DMS53 treated with DMSO at 0.1 percent for 48 hours (cell line): ENCODE data around the gene USP6NL.
A peak's percentile ranks its signal among the peaks of the same experiment; 100 is the strongest.
"Not testable (repeated sequence)": the region's sequence is repeated elsewhere in the genome, so short reads cannot be mapped to it uniquely, and the experiment has no call there.

Source experiments
- DNase-seq: peaks from one replicate; lab custom pipeline; 2025; ENCODE audit not compliant: unreplicated experiment; lab: John Stamatoyannopoulos, UW

Gene USP6NL

DNA sequence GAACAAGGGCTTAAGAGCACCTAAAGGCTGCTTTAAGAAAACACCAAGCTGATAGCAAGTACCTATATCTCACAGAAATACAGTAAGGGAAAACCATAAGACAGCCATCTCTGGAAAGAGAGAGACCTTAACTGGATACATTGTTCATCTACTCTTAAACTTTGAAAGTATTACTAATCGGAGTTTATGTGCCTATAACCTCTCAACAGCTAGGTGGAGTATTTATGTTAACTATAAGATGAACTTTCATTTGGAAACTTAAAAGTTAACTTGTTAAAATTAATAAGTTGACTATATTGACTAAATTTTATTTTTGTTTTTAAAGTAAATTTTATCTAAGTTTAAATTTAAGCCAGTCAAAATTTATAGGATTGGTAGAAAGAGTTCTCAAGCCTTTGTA lies 90.6 kb downstream of the USP6NL start:
- DNase-seq, result no peak

DNA sequence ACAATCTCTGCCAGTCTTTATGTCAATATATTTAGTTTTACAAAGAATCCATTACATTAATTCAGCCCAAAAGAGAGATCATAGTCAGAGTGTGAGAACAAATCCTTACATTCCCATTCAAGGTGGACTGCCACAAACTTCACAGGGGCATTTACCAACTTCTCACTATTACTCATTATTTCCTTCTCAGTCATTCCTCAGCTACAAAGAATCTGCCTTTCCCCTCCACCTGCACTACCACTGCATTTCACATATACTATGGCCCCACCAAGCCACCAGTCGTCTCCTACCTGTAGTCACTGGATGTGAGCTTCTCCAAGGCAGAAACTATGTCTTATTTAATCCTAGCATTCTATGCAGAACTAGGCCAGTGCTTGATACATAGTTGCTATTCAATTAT lies 94.3 kb downstream of the USP6NL start:
- no peak for DNase-seq

DNA sequence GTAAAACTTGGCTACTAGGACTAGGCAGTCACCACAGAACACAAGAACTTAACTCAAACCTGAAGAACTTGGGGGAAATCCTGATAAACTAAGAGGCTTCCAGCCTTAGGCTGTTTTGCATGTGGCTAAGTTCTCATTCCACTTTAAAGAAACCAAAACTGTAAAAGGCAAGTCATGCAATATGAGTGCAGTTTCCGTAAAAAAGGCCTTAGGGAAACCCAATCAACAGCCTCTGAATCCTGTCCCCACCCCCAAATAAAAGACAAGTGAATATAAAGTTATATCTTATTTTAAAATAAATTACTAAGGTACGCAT lies 95.1 kb downstream of the USP6NL start:
- DNase-seq, result no peak

DNA sequence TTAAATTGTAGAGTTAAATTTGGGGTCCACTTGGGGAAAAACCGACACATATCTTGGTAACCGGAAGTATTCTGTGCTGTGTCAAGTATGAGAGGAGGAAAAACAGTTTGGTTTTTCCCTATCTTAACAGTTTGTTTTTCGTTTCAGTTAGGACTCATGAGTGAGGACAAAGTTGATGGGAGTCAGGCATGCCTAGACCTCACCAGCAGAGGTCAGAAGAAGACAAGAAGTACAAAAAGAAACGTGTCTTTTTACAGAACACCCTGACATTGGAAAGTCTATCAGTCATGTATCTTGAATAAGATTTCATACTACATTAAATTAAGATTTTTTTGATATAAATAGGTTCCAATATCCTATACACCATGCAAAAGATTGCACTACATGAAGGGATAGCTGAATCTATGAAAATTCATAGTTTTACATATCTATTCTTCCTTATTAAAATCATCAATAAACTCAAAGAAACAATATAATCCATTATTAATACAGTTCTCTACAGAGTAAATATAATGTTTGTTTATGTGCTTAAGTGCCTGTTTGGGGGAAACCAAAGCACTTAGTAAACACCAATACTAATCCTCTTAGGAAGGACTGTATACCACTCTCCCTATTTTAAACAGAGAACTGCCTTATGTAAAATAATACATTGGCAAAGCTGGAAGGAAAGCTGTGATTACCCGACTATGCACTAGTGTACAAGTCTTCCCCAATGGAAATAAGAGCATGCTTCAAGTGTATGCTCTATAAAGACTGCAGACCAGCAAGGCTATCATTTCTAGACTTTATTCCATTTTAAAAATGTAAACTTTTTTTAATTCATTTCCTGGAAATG lies 95.6 kb downstream of the USP6NL start:
- peak; percentile 75 for DNase-seq

DNA sequence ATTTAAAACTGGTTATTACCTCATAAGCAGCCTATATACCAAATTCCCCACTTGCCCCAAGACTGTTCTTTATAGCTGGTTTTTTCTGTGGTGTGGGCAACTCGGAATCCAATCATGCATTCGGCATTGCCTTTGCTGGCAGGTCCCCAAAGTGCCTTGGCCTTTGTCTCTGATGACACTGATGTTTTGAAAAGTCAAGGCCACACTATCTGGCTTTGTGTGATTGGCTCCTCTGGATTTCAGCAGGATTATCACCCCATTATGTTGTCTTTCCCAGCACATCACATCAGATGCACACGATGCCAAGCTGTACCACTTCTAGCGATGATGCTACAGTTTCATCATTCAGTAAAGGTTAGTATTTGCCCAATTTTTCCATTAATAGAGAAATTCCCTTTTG lies 97.7 kb downstream of the USP6NL start:
- DNase-seq, result no peak

DNA sequence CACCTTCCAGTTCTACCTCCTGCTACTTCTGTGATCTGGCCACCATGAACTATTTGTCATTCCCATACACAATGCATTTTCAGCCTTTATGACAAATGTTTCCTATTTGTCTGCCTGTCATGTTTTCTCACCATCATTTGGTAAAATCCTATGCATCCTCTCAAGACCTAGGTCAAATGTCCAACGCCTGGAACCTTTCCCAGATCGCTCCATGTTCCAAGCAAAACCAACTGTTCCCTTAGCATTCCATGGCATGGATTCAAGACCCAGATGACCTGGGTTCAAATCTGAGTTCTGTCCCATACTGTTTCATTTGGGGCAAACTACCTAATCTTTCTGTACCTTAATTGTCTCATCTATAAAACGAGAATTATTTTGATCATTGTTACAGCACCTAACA lies 98.9 kb downstream of the USP6NL start:
- DNase-seq, result no peak

DNA sequence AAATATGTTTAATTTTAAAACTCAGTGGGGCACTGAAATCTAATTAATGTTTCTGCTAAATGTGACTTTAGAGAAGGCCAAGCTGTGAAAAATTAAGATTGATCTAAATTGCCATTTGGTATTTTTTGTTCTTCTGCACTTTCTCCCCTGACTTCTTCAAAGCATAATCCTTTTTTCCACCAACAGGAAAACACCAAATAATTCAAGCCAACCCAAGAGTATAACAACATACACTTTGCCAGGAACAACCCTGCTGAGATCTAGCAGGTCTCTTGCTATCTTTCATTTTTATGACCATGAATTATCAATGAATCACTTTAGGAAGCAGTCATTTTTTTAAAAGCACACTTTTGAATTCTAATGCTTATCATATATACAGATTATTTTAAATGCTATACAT lies 100.1 kb downstream of the USP6NL start:
- no peak for DNase-seq

DNA sequence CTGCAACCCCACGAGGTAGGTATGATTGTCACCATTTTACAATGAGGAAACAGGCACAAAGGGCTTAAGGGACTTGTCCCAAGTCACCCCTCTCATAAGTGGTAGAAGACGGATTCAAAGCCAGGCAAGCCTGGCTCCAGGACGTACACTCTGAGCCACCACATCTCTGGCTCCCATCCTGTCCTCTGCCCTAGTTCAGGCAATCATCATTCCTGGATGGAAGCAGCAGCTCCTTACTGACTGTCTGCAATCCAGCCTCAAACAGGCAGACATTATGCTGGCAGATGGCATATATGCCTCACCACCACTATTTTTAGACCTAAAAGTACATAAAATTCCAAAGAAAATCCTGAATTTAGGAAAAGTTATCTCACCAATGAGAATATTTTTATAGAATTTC lies 100.7 kb downstream of the USP6NL start:
- no peak for DNase-seq

DNA sequence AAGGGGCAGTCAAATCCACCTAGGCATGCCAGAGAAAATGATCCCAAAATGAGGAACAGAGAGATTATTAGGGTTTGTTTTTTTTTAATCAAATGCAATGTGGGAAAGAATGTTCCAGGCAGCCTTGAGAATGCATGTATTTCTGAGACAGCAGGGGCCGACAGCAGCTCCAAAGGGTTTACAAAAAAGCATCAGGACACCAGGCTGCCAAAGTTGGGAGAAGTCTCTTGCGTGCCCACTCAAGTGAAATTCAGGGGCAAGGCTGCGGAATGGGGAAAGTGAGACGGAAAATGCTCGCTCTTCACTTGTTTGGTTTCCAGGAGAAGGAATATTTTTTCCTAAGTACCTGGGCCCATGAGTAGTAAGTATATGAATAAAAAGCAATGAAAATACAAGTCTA lies 101.2 kb downstream of the USP6NL start:
- no peak for DNase-seq

DNA sequence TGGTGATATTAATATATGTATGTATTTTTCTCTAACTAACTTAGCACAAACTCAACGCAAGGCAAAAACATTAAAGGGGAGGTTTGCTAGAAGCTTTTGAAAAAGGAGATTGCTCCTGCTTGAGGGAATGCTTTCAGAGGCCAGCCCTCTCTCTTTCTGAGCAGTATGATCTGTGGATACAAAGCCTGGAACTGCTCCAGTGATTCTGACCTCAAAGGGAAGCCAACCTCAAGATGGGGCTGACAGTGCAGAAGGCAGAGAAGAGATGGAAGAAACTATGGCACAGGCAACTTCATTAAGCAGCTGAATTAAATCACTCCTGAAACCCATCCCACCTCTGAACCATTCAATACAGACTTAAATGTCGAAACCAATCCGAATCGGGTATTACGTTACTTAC lies 102.4 kb downstream of the USP6NL start:
- DNase-seq, result no peak

DNA sequence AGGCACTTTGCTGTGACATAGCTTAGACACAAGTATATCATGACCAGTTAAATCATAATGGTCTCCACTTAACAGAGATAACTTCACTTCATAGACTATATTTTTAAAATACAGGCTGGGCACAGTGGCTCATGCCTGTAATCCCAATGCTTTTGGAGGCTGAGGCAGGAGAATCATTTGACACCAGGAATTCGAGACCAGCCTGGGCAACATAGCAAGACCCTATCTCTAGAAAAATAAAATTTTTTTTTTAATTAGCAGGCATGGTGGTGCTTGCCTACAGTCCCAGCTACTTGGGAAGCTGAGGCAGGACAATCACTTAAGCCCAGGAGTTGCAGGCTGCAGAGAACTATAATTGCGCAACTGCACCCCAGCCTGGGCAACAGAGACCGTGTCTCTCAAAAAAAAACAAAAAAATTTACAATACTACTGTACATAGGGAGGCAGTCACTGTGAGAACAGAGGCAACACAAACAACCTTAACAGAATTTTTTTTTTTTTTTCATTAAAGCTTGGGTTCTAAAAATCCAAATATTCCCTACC lies 105.1 kb downstream of the USP6NL start:
- no peak for DNase-seq

DNA sequence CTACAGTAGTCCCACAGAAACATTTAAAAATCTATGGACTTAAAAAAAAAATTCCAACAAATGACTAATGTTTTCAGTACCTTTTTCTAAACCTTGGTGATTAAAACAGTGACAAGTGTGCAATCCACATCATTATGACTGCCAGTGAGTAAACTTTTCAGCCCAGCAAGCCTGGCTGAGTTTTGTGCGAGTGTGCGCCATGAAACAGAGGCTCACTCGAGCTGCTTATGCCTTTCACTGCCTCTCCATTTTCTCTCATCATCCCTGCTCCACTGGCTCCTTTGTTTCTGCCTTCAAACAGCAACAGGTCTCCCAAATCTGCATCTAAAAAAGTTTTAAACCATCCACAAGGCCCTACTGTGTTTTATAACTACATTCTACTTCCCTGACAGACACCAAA lies 105.8 kb downstream of the USP6NL start:
- DNase-seq, result no peak

DNA sequence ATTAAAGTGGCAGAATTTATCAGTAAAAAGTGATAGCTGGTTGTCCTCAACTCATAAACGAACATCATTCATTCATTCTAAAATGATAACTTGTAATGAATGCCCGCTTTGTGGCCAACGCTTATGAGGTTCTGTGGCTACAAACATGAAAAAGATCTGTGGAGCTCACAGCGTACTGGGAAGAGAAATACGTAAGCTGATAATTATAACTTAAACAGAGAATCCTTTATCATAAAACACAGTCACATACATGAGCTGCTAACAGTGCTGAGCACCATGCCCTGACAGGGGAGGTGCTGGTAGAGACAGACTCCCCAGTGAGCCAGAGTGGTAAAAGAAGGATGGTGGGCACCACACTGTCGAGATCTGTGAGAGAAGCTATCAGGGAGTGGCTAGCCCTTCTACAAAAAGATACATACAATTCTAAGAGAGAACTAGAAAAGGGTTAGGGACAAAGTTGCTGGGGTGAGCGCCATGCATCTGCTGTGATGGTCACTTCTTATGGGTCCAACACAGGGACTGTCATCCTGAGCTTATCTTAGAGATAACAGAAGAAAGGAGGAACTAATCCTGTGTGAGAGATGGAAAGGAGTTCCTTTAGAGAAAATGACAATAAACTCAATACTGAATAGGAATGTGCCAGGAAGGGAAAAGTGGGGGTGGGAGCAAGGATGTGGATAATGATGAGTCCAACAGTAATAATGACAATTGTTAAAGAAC lies 106.7 kb downstream of the USP6NL start:
- no peak for DNase-seq

DNA sequence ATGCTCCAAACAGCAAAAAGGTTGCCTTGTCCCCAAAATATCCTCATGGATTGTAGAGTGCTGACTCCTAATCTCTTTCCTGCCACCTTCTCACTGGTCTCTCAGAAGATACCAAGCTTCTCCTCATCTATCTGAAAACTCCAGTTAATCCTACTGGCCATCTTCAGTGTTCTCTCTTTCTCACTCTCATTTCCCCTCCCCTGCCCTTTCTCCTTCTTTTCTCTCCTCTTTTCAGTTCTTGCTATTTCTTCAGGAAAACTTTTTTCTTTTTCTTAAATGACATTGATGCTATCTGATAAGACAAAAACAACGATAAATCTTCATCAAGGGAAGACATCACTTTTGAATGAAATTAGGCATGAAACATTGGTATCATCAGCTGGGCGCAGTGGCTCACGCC lies 109.8 kb downstream of the USP6NL start:
- DNase-seq, result no peak

DNA sequence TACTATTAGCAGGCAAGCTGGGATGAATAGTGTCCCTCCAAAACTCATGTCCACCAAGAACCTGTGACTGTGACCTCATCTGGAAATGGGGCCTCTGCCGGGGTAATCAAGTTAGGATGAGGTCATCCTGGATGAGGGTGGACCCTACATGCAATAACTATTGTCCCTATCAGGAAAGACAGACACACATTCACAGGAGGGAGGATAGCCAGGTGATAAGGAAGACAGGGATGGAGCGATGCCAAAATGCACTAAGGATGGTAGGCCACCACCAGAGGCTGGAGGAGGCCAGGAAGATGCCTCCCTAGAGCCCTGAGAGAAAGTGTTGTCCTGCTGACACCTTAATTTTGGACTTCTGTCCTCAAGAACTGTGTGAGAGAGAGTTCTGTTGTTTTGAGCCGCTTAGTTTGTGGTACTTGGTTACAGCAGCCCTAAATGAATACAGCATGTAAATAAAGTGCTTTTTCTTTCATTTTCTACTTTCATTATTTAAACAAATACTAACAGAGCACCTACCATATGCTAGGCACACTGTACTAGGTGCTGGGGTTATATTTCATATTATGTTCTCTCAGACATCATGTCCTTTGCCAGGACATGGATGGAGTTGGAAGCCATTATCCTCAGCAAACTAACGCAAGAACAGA lies 111.9 kb downstream of the USP6NL start:
- DNase-seq, result no peak

DNA sequence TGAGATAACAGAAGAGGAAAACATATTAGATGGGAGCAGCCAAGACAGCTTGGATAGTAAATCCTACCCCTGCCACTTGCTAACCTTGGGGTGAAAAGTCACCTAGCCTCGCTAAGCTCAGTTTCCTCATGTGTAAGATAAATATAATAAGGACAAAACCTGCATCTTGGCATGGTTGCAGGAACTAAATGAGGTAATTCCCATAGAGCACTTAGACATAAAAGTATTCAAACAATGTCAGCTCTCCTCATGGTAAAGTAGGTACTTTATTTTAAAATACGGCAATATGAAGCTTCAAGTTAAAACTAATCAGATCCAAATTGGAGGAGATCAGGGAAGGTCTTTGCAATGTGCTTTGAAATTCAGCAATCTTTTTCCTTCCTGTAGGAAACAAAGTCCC lies 113.1 kb downstream of the USP6NL start:
- DNase-seq, result no peak

DNA sequence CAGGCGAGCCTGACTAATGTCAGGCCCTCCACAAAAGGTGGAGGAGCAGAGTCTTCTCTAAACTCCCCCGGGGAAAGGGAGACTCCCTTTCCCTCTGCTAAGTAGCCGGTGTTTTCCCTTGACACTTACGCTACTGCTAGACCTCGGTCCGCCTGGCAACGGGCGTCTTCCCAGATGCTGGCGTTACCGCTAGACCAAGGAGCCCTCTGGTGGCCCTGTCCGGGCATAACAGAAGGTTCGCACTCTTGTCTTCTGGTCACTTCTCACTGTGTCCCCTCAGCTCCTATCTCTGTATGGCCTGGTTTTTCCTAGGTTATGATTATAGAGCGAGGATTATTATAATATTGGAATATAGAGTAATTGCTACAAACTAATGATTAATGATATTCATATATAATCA lies 116.5 kb downstream of the USP6NL start:
- DNase-seq, result not testable (repeated sequence)

DNA sequence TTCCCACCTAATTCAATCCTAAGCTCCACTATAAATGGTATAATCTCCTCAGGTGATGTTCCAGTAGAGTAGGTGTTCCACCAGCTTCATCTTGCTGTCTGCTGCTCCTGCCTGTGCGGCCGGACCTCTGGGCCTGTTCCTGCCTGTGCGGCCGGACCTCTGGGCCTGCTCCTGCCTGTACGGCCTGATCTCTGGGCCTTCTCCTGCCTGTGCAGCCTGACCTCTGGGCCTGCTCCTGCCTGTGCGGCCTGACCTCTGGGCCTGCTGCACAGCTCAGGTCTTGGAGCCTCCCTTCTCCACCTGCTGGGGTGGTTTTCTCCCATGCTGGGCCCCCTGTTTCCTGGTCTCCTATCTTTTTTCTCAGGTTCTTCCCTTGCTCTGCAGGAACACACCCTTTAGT lies 117.8 kb downstream of the USP6NL start:
- no peak for DNase-seq

DNA sequence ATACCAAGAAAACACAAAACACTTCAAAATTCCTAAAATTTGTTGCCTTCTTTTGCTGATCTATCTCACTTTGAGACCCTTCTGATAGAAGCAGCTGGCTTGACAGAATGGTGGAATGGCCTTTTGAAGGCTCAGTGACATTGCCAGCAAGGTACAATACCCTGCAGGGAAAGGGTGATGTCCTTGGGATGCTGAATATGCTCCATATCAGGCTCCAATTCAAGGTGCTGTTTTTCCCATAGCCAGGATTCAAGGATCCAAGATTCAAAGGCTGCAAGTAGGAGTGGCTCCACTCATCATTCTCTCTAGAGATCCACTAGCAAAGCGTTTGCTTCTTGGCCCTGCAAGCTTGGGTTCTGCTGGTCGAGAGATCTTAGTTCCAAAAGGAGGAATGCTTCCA lies 120.4 kb downstream of the USP6NL start:
- no peak for DNase-seq

DNA sequence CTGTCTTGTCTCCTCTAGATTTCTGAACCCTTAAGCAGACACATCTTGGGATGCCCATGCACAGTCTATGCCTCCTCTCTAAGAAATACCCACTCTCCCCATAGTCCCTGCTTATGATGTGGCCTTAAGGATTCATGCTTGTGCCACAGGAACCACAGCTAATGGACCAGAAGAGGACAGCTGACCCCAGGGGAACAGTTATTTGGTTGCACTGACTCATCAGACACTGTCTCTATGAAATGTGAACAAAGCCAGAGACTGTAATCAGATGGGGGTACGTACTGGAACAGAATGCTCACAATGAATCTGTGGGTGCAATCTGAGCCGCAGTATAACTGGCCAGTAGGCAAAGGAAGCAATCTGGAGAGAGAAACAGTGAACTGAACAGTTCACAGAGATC lies 121.9 kb downstream of the USP6NL start:
- no peak for DNase-seq

DNA sequence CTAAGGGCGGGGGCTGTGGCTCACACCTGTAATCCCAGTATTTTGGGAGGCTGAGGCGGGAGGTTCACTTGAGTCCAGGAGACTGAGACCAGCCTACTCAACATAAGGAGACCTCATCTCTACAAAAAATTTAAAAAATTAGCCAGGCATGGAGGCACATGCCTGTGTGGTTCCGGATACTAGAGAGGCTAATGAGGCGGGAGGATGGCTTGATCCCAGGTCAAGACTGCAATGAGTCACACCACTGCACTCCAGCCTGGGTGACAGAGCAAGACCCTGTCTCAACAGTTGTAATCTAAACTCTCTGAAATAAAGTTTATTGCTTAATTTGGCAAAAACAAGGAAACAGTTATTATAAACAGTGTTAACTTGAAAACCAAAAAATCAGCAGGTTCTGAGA lies 123.3 kb downstream of the USP6NL start:
- DNase-seq, result no peak
